Mucosa of descending colon (tissue), 3 donors: ENCODE measurements around the gene EPHB6. TPM values are rescaled to one million over a fixed set of nuclear protein-coding genes. Genes with fewer than 3 reads are reported as not detected.

Source experiments
- ATAC-seq: fragments of 200-7000 bp; cut with Tn5 transposase; one replicate; pipeline ENCODE4 v1.9.1; 2020; ENCODE audit warnings: mild to moderate bottlenecking, moderate library complexity
- DNase-seq, 3 donors: peaks; one replicate each; pipeline ENCODE4 v3.0.0-alpha.2; 2020
- H3K36me3 ChIP-seq: fragments of 200-600 bp; one replicate; pipeline ENCODE4 v1.8.0; 2021; ENCODE audit warnings: low read depth, mild to moderate bottlenecking
- H3K4me1 ChIP-seq: fragments of 200-600 bp; one replicate; pipeline ENCODE4 v1.8.0; 2021; ENCODE audit warnings: low read depth, mild to moderate bottlenecking
- H3K4me3 ChIP-seq: fragments of 200-600 bp; one replicate; pipeline ENCODE4 v1.8.0; 2021; ENCODE audit warnings: mild to moderate bottlenecking
- H3K9me3 ChIP-seq: fragments of 200-600 bp; one replicate; pipeline ENCODE4 v1.8.0; 2021; ENCODE audit warnings: mild to moderate bottlenecking
- intact Hi-C, 2 donors: fragments of 100-400 bp; cut with DNase I in 1 of 2; cut with micrococcal nuclease in 1 of 2; formaldehyde crosslinking; loops; one replicate each; pipeline versions ENCODE4 v1.11.0 to v1.11.1; 2022; cut with DNase I, micrococcal nuclease
- total RNA-seq, 3 donors: library from RNA; stranded (reverse); fragmentation: NEBNext Ultra II Directional in 2 of 3; extraction: Animal tissue kit (Norgen Biotek cat#: 25700) in 2 of 3; gene quantifications; one replicate each; pipeline versions ENCODE4 v1.2.1 to v1.2.4, GENCODE V29; 2021 to 2023
- TF ChIP-seq, protein P1 (sequence below): fragments of 200-600 bp; IDR thresholded peaks from one replicate; pipeline ENCODE4 v1.8.0; 2022; ENCODE audit warnings: antibody characterized with exemption, mild to moderate bottlenecking
- donor health status: DM: no; HTN: no; CAD: no; lungs with moderate emphysema.
- donor health status: DM: no; HTN: no; CAD: no.
- donor health status: DM: no; HTN: yes; CAD: no.

The EPHB6 gene
- total RNA-seq, 3 donors from 2014 or later: 1.2 to 8.7 (median 2.6) TPM

DNA sequence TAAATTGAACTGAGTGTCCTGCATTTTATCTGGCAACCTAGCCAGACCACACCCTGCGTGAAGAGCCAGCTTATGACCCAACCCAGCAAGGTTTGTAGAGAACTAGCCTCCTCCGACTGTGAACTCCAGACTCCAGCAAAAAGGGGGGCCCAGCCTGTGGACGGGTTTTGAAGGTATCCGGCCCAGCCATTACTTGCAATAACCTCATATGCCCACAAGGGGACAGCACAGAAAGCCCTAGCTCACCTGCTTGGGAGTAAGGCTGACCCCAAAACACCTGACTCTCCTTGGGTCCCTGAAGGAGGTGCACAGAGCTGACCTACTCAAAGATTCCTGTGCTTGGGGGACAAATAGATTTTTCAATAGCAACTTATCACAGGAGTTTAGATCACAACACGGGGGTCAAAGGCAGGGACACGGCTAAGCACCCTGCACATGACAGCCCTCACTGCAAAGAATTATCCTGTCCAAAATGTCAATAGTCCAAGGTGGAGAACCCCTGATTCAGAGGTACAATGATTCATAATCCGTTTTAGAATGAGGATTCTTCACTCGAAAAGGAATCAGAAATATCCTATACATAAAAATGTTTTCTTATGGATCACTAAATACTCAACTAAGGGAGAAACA, 26.1 kb downstream of the EPHB6 start:
- Histone ChIP-seq H3K9me3 (no peaks in the 10 kb centered on the region), H3K4me3 (no peak overlapping the region), H3K36me3 (no peaks in the 10 kb centered on the region), H3K4me1 (no peaks in the 10 kb centered on the region)
- TF ChIP-seq, protein P1, sequence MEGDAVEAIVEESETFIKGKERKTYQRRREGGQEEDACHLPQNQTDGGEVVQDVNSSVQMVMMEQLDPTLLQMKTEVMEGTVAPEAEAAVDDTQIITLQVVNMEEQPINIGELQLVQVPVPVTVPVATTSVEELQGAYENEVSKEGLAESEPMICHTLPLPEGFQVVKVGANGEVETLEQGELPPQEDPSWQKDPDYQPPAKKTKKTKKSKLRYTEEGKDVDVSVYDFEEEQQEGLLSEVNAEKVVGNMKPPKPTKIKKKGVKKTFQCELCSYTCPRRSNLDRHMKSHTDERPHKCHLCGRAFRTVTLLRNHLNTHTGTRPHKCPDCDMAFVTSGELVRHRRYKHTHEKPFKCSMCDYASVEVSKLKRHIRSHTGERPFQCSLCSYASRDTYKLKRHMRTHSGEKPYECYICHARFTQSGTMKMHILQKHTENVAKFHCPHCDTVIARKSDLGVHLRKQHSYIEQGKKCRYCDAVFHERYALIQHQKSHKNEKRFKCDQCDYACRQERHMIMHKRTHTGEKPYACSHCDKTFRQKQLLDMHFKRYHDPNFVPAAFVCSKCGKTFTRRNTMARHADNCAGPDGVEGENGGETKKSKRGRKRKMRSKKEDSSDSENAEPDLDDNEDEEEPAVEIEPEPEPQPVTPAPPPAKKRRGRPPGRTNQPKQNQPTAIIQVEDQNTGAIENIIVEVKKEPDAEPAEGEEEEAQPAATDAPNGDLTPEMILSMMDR: peak; percentile 65
- ATAC-seq (peak; percentile 53), DNase-seq (peak in 1 of 3 donors; percentile 49)
- intact Hi-C loops: no loop called here

DNA sequence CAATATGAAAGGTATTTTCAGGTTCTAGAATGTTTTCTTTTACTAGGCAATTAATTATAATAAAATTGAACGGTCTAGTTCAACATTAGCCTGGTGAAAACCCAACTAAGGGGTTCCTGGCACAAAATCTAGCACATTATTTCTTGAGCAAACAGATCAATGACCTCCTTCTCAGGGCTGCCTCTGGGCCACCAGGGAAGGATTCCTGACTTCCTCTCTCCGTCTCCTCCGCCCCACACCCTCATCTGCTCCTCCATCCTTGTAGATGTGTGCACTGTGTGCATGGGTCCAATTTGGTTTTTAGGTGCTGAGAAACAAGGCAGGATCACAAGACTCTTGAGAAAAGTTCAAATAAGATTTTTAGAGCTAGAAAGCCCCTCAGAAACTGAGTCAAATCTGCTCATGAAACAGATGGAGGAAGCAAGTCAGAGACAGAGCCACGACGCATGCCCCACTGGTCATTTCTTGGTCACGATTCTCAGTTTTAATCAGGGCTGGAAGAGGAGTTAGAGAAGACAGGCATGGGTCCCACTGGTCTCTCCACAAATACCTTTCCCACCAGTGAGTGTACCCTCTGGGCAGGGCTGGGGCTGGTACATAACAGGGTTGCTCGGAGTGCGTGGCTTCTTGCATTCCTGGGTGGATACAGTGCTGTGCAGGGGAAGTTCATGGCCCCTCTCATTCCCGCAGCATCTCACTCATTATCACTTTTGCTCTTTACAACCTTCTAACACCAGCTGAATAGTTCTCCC, 26.9 kb downstream of the EPHB6 start:
- no peak for DNase-seq
- TF ChIP-seq, protein P1: no peak
- intact Hi-C loops: no loop called here
- Histone ChIP-seq H3K4me1 (no peaks in the 10 kb centered on the region), H3K36me3 (no peaks in the 10 kb centered on the region), H3K9me3 (no peaks in the 10 kb centered on the region), H3K4me3 (no peak overlapping the region)
- no peak for ATAC-seq

DNA sequence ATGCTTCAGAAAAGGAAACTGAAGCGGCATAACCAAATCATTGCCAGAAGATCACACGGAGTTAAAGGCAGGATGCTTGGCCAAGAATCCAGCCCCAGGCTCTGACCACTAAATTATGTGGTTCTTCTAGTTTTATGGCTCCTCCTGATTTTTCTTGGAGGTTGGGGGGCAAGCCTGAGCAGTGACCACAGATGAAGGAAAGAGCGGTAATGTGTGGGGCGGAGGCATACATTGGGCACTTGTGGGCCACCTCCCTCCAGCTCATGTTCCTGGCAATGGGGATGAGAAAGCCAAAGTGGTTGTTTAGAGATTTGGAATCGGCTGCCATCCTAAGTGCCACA, 27.4 kb downstream of the EPHB6 start:
- TF ChIP-seq, protein P1: no peak
- no peak for DNase-seq
- no peak overlapping the region for H3K4me3 ChIP-seq
- ATAC-seq: no peak
- H3K9me3 ChIP-seq: no peaks in the 10 kb centered on the region
- H3K36me3 ChIP-seq: no peaks in the 10 kb centered on the region
- no peaks in the 10 kb centered on the region for H3K4me1 ChIP-seq
- intact Hi-C loops: no loop called here

DNA sequence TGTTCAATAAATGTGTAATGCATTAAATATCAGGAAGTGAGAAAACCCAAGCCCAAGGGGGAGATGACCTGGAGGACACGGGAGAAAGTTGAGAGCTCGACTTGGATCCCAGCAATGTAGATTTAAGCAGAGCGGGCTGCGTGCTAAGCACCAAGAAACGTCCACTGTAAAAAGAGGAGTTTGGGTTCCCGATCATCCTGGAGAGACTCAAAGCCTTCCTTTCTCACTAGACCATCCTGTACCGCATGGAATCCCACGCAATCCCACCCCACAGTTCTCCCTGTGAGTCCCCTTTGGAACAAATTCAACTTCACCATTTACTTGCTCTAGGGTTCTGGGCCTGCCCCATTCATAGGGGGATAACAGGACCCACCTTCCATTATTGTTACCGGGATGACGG, 28.3 kb downstream of the EPHB6 start:
- no peak for ATAC-seq
- intact Hi-C loops: no loop called here
- TF ChIP-seq, protein P1: no peak
- Histone ChIP-seq H3K9me3 (no peaks in the 10 kb centered on the region), H3K4me1 (no peaks in the 10 kb centered on the region), H3K4me3 (no peak overlapping the region), H3K36me3 (no peaks in the 10 kb centered on the region)
- no peak for DNase-seq

DNA sequence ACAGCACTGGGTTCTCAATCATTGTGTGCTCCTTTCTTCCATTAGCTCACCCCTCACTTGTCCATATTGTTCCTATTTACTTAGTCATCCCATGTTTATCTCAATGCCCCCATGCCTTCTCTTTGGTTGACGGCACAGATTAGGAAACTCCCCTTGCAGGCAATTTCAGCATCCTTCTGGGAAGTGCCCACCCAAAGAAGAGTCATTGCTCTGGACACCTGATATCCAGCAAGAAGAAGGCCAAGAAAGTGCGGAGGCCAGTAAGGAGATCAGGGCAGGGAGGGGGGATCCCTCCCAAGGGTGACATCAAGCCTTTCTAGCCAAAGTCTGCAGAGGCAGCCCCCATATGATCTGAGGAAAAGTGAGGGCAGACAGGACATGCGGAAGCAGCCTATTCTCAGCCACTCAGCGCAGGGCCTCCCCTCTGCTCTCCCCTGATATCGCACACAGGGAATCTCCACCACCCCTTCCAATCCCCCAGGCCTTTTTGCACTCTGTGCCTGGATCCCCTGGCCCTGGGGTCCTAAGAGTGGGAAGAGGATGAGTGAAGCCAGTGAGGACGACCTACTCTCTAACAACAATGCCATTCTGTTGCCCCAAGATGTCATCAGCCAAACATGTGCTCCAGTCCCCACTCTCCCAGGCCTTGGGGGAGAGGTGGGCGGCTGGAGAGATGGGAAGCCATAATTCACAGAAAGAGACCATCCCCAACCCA, 28.9 kb downstream of the EPHB6 start:
- TF ChIP-seq, protein P1: no peak
- H3K9me3 ChIP-seq: no peaks in the 10 kb centered on the region
- no peak for ATAC-seq
- intact Hi-C loops: no loop called here
- no peaks in the 10 kb centered on the region for H3K36me3 ChIP-seq
- no peak overlapping the region for H3K4me3 ChIP-seq
- H3K4me1 ChIP-seq: no peaks in the 10 kb centered on the region
- no peak for DNase-seq
